ENCODE results near the gene FBXO38. TPM values are rescaled to one million over a fixed set of nuclear protein-coding genes. Genes with fewer than 3 reads are reported as not detected.

The FBXO38 gene
- total and polyA plus RNA-seq, 9 of the 15 experiments (the other 6 are each of a cell fraction or from before 2014, with no cell fraction given) = 7.4 to 39.4 (median 29.3) TPM

DNA sequence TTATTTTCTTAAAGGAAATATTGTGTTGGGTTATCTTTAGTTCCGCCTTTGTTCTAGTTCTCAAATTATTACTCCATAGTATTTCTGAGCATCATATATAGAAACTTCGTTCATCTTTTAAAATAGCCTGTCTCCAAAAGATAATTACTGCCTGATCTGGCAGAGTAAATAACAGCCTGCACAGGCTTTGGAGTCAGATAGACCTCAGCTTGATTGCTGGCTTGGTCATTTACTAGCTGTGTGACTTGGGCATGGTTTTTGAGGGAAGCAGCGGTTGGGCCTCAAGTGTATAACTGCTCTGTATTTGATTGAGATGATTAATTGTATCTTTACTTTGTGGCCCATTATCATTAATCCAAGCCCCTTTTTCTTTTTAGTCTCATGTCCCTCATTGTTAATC lies 50.1 kb downstream of the FBXO38 start:
- TF ChIP-seq ZNF253 (CRISPR knock-in tag; conservative IDR thresholded peaks at IDR 0.05) (no peak), WHSC1 (IDR thresholded peaks at IDR 0.05; ENCODE audit: low read length) (no peak), ZNF586 (CRISPR knock-in tag; conservative IDR thresholded peaks at IDR 0.05) (no peak), NR2C2 (CRISPR knock-in tag; IDR thresholded peaks at IDR 0.05) (no peak), NR2C2 (tag; IDR thresholded peaks at IDR 0.05) (no peak)
- TF ChIP-seq, protein P1, sequence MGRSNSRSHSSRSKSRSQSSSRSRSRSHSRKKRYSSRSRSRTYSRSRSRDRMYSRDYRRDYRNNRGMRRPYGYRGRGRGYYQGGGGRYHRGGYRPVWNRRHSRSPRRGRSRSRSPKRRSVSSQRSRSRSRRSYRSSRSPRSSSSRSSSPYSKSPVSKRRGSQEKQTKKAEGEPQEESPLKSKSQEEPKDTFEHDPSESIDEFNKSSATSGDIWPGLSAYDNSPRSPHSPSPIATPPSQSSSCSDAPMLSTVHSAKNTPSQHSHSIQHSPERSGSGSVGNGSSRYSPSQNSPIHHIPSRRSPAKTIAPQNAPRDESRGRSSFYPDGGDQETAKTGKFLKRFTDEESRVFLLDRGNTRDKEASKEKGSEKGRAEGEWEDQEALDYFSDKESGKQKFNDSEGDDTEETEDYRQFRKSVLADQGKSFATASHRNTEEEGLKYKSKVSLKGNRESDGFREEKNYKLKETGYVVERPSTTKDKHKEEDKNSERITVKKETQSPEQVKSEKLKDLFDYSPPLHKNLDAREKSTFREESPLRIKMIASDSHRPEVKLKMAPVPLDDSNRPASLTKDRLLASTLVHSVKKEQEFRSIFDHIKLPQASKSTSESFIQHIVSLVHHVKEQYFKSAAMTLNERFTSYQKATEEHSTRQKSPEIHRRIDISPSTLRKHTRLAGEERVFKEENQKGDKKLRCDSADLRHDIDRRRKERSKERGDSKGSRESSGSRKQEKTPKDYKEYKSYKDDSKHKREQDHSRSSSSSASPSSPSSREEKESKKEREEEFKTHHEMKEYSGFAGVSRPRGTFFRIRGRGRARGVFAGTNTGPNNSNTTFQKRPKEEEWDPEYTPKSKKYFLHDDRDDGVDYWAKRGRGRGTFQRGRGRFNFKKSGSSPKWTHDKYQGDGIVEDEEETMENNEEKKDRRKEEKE (IDR thresholded peaks at IDR 0.05; ENCODE audit: borderline replicate concordance in 1 of 2, control insufficient read depth in 1 of 2, low read depth in 2 of 2, low read length in 1 of 2) = no peak
- Histone ChIP-seq H3K9me3 (replicated peaks; ENCODE audit: control insufficient read depth, insufficient read depth, low read depth, low read length) (no peaks in the 10 kb centered on the region), H3K27ac (ENCODE audit: extremely low read depth, low read depth, low read length) (no peak overlapping the region), H3K4me3 (no peak overlapping the region), H2AFZ (ENCODE audit: low read depth, low read length) (no peak overlapping the region), H4K20me1 (replicated peaks; ENCODE audit: control insufficient read depth, insufficient read depth, low read length) (no peaks in the 10 kb centered on the region), H3K4me2 (ENCODE audit: insufficient read depth, low read length) (no peak overlapping the region), H3K9ac (ENCODE audit: insufficient read depth in 1 of 2, low read depth in 2 of 2, low read length in 2 of 2) (no peak overlapping the region), H3K79me2 (ENCODE audit: control insufficient read depth, insufficient read depth, low read length) (no peaks in the 10 kb centered on the region), H3K4me1 (replicated peaks in 1 of 2; ENCODE audit: control insufficient read depth in 2 of 2, insufficient read depth in 2 of 2, low read length in 2 of 2) (no peaks in the 10 kb centered on the region), H3K36me3 (ENCODE audit: control insufficient read depth, insufficient read depth, low read length) (peaks cover 26% of the 10 kb centered on the region; the same call in 2 of the 3 replicates), H3K9me1 (ENCODE audit: control insufficient read depth, insufficient read depth, low read length) (no peaks in the 10 kb centered on the region), H3K27me3 (ENCODE audit: control insufficient read depth in 2 of 2, insufficient read depth in 2 of 2, low read length in 2 of 2) (no peaks in the 10 kb centered on the region)
- POLR2A ChIA-PET = no interaction called here
- CTCF ChIA-PET (ENCODE audit: low intra/inter-chr PET ratio) = no interaction called here
- FAIRE-seq (no peak), ATAC-seq (no peak), DNase-seq (ENCODE audit: extremely low read depth in 1 of 4, low spot score in 3 of 4) (no peak)
- WGBS (ENCODE audit: insufficient coverage, low coverage, missing lambda C conversion rate) = 96% methylated on average over 3 of the region's 3 CpGs
- no TSS peak for BruUV-seq (replicated peaks)
- in situ Hi-C loops (cut with MboI) = loop anchor here (25.0 kb wide), 2 partner anchors 603 to 828 kb away; partner anchors contain the start of gene AFAP1L1
- intact Hi-C loops (cut with micrococcal nuclease) = no loop called here

Measured in K562 (cell line).